Measurements from ENCODE around the gene ABLIM3.
A peak's percentile ranks its signal among the peaks of the same experiment; 100 is the strongest.

ABLIM3 gene

GRCh38 chr5:149257131-149257530 is 115.8 kb downstream of the ABLIM3 start:
- TF ChIP-seq USF1 (IDR thresholded peaks at IDR 0.05) (no peak), CREB1 (IDR thresholded peaks at IDR 0.05; ENCODE audit: low read depth) (no peak), YY1 (IDR thresholded peaks at IDR 0.05; ENCODE audit: low read depth) (no peak), TCF12 (IDR thresholded peaks at IDR 0.05; ENCODE audit: low read depth) (no peak), NFIC (IDR thresholded peaks at IDR 0.05) (no peak)

- TF ChIP-seq TEAD4 (IDR thresholded peaks at IDR 0.05) = peak; percentile 46; the same call in 1 of the 2 replicates
- TF ChIP-seq, protein P1, sequence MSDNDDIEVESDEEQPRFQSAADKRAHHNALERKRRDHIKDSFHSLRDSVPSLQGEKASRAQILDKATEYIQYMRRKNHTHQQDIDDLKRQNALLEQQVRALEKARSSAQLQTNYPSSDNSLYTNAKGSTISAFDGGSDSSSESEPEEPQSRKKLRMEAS (IDR thresholded peaks at IDR 0.05) = no peak
Measured at GRCh38 chr5:149257889-149258705, 116.8 kb downstream of the ABLIM3 start.

- TF ChIP-seq, protein P1 (IDR thresholded peaks at IDR 0.05) = no peak
- TF ChIP-seq TAF1 (IDR thresholded peaks at IDR 0.05; ENCODE audit: low read depth) = no peak
Measured at GRCh38 chr5:149260761-149261160, 119.5 kb downstream of the ABLIM3 start.

- TF ChIP-seq FOXM1 (IDR thresholded peaks at IDR 0.05; ENCODE audit: borderline replicate concordance, low read depth) = no peak
- no peak for TF ChIP-seq EGR1 (IDR thresholded peaks at IDR 0.05)
- TF ChIP-seq, protein P2, sequence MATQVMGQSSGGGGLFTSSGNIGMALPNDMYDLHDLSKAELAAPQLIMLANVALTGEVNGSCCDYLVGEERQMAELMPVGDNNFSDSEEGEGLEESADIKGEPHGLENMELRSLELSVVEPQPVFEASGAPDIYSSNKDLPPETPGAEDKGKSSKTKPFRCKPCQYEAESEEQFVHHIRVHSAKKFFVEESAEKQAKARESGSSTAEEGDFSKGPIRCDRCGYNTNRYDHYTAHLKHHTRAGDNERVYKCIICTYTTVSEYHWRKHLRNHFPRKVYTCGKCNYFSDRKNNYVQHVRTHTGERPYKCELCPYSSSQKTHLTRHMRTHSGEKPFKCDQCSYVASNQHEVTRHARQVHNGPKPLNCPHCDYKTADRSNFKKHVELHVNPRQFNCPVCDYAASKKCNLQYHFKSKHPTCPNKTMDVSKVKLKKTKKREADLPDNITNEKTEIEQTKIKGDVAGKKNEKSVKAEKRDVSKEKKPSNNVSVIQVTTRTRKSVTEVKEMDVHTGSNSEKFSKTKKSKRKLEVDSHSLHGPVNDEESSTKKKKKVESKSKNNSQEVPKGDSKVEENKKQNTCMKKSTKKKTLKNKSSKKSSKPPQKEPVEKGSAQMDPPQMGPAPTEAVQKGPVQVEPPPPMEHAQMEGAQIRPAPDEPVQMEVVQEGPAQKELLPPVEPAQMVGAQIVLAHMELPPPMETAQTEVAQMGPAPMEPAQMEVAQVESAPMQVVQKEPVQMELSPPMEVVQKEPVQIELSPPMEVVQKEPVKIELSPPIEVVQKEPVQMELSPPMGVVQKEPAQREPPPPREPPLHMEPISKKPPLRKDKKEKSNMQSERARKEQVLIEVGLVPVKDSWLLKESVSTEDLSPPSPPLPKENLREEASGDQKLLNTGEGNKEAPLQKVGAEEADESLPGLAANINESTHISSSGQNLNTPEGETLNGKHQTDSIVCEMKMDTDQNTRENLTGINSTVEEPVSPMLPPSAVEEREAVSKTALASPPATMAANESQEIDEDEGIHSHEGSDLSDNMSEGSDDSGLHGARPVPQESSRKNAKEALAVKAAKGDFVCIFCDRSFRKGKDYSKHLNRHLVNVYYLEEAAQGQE (IDR thresholded peaks at IDR 0.05; ENCODE audit: low read depth) = no peak
- TF ChIP-seq NFIC (IDR thresholded peaks at IDR 0.05) = no peak
- TF ChIP-seq CEBPB (IDR thresholded peaks at IDR 0.05) = no peak
- TF ChIP-seq TEAD4 (IDR thresholded peaks at IDR 0.05) = no peak
- TF ChIP-seq, protein P1 (IDR thresholded peaks at IDR 0.05) = no peak
- TF ChIP-seq ZBTB7A (IDR thresholded peaks at IDR 0.05; ENCODE audit: low read depth) = no peak
- TF ChIP-seq CREB1 (IDR thresholded peaks at IDR 0.05; ENCODE audit: low read depth) = no peak
- no peak for TF ChIP-seq TAF1 (IDR thresholded peaks at IDR 0.05; ENCODE audit: low read depth)
- TF ChIP-seq EP300 (IDR thresholded peaks at IDR 0.05; ENCODE audit: borderline replicate concordance) = no peak
- no peak for TF ChIP-seq YY1 (IDR thresholded peaks at IDR 0.05; ENCODE audit: low read depth)
- no peak for TF ChIP-seq USF1 (IDR thresholded peaks at IDR 0.05)
- TF ChIP-seq TCF12 (IDR thresholded peaks at IDR 0.05; ENCODE audit: low read depth) = no peak
- no peak for TF ChIP-seq RAD21 (IDR thresholded peaks at IDR 0.05; ENCODE audit: low read depth)
Measured at GRCh38 chr5:149261246-149261645, 120.0 kb downstream of the ABLIM3 start.

GRCh38 chr5:149262315-149262714 is 121.0 kb downstream of the ABLIM3 start:
- TF ChIP-seq, protein P1 (IDR thresholded peaks at IDR 0.05) = no peak

GRCh38 chr5:149264439-149265067 is 123.3 kb downstream of the ABLIM3 start:
- TF ChIP-seq TCF12 (IDR thresholded peaks at IDR 0.05; ENCODE audit: low read depth) (no peak), RAD21 (IDR thresholded peaks at IDR 0.05; ENCODE audit: low read depth) (peak; percentile 82), USF1 (IDR thresholded peaks at IDR 0.05) (no peak), NFIC (IDR thresholded peaks at IDR 0.05) (no peak), TAF1 (IDR thresholded peaks at IDR 0.05; ENCODE audit: low read depth) (no peak)

DNA sequence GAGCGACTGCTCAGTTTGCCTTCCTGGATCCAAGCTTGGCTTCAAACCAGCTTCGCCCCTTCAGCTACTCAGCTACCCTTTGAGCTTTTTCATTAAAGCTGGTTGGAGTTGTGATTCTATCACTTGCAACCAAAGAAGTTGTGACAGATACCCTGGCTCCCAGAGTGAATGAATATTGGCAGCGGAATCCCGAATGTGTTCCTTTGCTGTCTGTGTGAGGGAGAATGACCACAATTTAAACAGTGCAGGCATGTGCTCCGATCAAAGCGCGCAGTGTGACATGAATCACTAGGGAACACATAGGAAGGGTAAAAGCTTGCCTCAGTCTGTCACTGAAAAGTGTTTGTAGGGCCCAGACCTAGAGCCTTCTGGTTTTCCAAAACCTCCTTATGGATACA is 123.8 kb downstream of the ABLIM3 start:
- TF ChIP-seq TEAD4 (IDR thresholded peaks at IDR 0.05) (no peak), NFIC (IDR thresholded peaks at IDR 0.05) (no peak), FOXM1 (IDR thresholded peaks at IDR 0.05; ENCODE audit: borderline replicate concordance, low read depth) (no peak), TAF1 (IDR thresholded peaks at IDR 0.05; ENCODE audit: low read depth) (no peak), TCF12 (IDR thresholded peaks at IDR 0.05; ENCODE audit: low read depth) (no peak), YY1 (IDR thresholded peaks at IDR 0.05; ENCODE audit: low read depth) (no peak), USF1 (IDR thresholded peaks at IDR 0.05) (no peak), RAD21 (IDR thresholded peaks at IDR 0.05; ENCODE audit: low read depth) (no peak), CEBPB (IDR thresholded peaks at IDR 0.05) (no peak), EGR1 (IDR thresholded peaks at IDR 0.05) (no peak), EP300 (IDR thresholded peaks at IDR 0.05; ENCODE audit: borderline replicate concordance) (no peak), ZBTB7A (IDR thresholded peaks at IDR 0.05; ENCODE audit: low read depth) (no peak), CREB1 (IDR thresholded peaks at IDR 0.05; ENCODE audit: low read depth) (no peak)
- TF ChIP-seq, protein P1 (IDR thresholded peaks at IDR 0.05) = no peak
- TF ChIP-seq, protein P2 (IDR thresholded peaks at IDR 0.05; ENCODE audit: low read depth) = no peak
